ENCODE results near the gene RNF14. TPM values are rescaled to one million over a fixed set of nuclear protein-coding genes. Genes with fewer than 3 reads are reported as not detected.

Gene RNF14
- total and polyA plus RNA-seq, 2 of the 8 experiments (the other 6 are each of a cell fraction or from before 2014, with no cell fraction given): 4.7 to 20.2 TPM

DNA sequence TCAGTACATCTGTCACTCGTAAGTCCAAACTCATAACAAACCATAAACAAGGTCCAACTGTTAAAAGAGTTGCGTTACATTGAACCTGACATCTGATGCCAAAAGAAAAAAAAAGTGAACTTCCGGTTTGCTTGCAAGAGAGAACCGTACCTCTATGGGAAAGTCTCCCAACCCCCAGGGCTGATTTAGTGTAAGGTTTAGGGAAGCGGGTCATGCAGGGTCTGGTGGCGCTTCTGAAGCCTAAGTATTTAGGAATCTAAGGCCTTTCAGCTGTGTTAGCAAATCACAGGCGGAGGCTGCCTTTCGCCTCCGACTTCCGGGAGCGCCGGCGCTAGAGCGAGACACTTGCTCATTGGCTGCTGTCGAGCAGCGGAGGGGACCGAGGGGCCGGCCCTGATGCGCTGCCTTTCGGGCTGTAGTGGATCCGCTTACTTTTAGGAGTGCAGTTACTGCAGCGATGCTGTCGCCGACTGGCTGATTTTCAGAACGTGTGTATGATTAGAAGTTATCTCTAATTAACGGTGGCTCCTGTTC, 55.9 kb downstream of the RNF14 start:
- H3K23ac ChIP-seq (ENCODE audit: insufficient read length): no peak overlapping the region
- no peak overlapping the region for H2AK5ac ChIP-seq (ENCODE audit: low read depth, low read length)
- no peak overlapping the region for H3K4ac ChIP-seq (replicated peaks; ENCODE audit: insufficient read length, low read depth, low read length)
- no peaks in the 10 kb centered on the region for H3K4me1 ChIP-seq (replicated peaks in 1 of 4; ENCODE audit: control insufficient read depth in 3 of 4, insufficient read depth in 4 of 4, low read length in 3 of 4)
- no peak overlapping the region for H3K56ac ChIP-seq (replicated peaks; ENCODE audit: insufficient read length, low read depth, low read length)
- no peak overlapping the region for H3K27ac ChIP-seq (ENCODE audit: low read depth, low read length)
- H3K23me2 ChIP-seq (ENCODE audit: low read depth, low read length): peaks cover 4% of the 10 kb centered on the region
- FAIRE-seq: peak; percentile 94
- H3K4me2 ChIP-seq (ENCODE audit: insufficient read depth in 1 of 2, low read depth in 2 of 2, low read length in 2 of 2): peak overlapping the region; percentile 73 to 82
- peak; percentile 77 to 84 for DNase-seq (ENCODE audit: low read depth in 1 of 2, low spot score in 2 of 2)
- H2AFZ ChIP-seq (ENCODE audit: low read length): peak overlapping the region; percentile 87
- H4K5ac ChIP-seq (ENCODE audit: insufficient read length, low read depth, low read length): peak overlapping the region; percentile 81
- no peak overlapping the region for H2BK20ac ChIP-seq (ENCODE audit: low read length)
- H2BK12ac ChIP-seq (ENCODE audit: low read depth, low read length): no peak overlapping the region
- no peak overlapping the region for H3K14ac ChIP-seq (ENCODE audit: insufficient read length)
- H2BK120ac ChIP-seq (replicated peaks; ENCODE audit: low read depth, low read length): no peak overlapping the region
- H4K20me1 ChIP-seq (replicated peaks in 1 of 2; ENCODE audit: control insufficient read depth in 1 of 2, insufficient read depth in 2 of 2, low read length in 2 of 2): no peaks in the 10 kb centered on the region
- peak overlapping the region; percentile 10 to 65 (median 56) for H3K4me3 ChIP-seq (ENCODE audit: extremely low read depth in 1 of 4, insufficient read depth in 2 of 4, low read depth in 3 of 4, low read length in 4 of 4)
- H2BK15ac ChIP-seq (ENCODE audit: low read length): no peak overlapping the region
- CTCF ChIA-PET (ENCODE audit: partially characterized antibody): interaction anchor here (1.2 to 2.5 kb wide), 3 partner anchors 10 to 25 kb away, joined by 3 to 14 read pairs (median 5); no protein-coding TSS in a partner anchor
- 2% methylated on average over 26 of the region's 26 CpGs; no CpG with 5 or more reads in 1 of the 2 experiments for WGBS, 2 experiments (ENCODE audit: extremely low coverage in 1 of 2, insufficient coverage in 1 of 2, insufficient read length in 1 of 2, insufficient replicate concordance in 2 of 2, low coverage in 1 of 2, low lambda C conversion rate in 2 of 2, missing lambda C conversion rate in 1 of 2)
- 0 out of 2 replicates have a peak overlapping the region, but pooled peaks have one; percentile 4 for H3K18ac ChIP-seq (ENCODE audit: extremely low read depth, low read length)
- H2BK5ac ChIP-seq (ENCODE audit: low read depth, low read length): no peak overlapping the region; the same call in 1 of the 2 replicates
- no peaks in the 10 kb centered on the region for H3K27me3 ChIP-seq (replicated peaks in 1 of 4; ENCODE audit: control insufficient read depth in 3 of 4, extremely low read depth in 1 of 4, insufficient read depth in 3 of 4, low read length in 3 of 4)
- H3K79me2 ChIP-seq (ENCODE audit: control insufficient read depth in 1 of 2, insufficient read depth in 2 of 2, low read length in 2 of 2): no peaks in the 10 kb centered on the region
- H3K36me3 ChIP-seq (ENCODE audit: control insufficient read depth in 2 of 4, insufficient read depth in 4 of 4, low read length in 3 of 4): no peaks in the 10 kb centered on the region
- H4K8ac ChIP-seq (ENCODE audit: extremely low read depth, insufficient read depth, low read length): no peak overlapping the region; the same call in 1 of the 2 replicates
- POLR2A ChIA-PET (ENCODE audit: partially characterized antibody): interaction anchor here (1.0 to 1.1 kb wide), 2 partner anchors 12 to 80 kb away, joined by 4 read pairs; partner anchors contain the start of gene GNPDA1
- no peak overlapping the region for H4K91ac ChIP-seq (replicated peaks; ENCODE audit: insufficient read length, low read length)
- H3K79me1 ChIP-seq (ENCODE audit: low read depth, low read length): no peaks in the 10 kb centered on the region
- peaks cover 0 to 3% of the 10 kb centered on the region in 2 experiments; a peak in 1 of 4 replicates for H3K9me3 ChIP-seq (ENCODE audit: insufficient read depth in 2 of 2, low read depth in 1 of 2, low read length in 1 of 2)
- H3K9ac ChIP-seq (replicated peaks in 1 of 4; ENCODE audit: extremely low read depth in 1 of 4, low read depth in 3 of 4, low read length in 3 of 4): peak overlapping the region in 1 of 4 experiments; percentile 54; a peak in 1 of 7 replicates
- TF ChIP-seq EGR1 (IDR thresholded peaks at IDR 0.05; ENCODE audit: borderline replicate concordance, low read depth, low read length): 0 out of 2 replicates have a peak, but pooled peaks have one; percentile 30
- TF ChIP-seq, protein P1, sequence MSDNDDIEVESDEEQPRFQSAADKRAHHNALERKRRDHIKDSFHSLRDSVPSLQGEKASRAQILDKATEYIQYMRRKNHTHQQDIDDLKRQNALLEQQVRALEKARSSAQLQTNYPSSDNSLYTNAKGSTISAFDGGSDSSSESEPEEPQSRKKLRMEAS (IDR thresholded peaks at IDR 0.05): no peak
- TF ChIP-seq RXRA (IDR thresholded peaks at IDR 0.05; ENCODE audit: insufficient read depth, low read depth, low read length): no peak
- TF ChIP-seq, protein P2, sequence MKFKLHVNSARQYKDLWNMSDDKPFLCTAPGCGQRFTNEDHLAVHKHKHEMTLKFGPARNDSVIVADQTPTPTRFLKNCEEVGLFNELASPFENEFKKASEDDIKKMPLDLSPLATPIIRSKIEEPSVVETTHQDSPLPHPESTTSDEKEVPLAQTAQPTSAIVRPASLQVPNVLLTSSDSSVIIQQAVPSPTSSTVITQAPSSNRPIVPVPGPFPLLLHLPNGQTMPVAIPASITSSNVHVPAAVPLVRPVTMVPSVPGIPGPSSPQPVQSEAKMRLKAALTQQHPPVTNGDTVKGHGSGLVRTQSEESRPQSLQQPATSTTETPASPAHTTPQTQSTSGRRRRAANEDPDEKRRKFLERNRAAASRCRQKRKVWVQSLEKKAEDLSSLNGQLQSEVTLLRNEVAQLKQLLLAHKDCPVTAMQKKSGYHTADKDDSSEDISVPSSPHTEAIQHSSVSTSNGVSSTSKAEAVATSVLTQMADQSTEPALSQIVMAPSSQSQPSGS (IDR thresholded peaks at IDR 0.05; ENCODE audit: low read length): no peak
- TF ChIP-seq, protein P3, sequence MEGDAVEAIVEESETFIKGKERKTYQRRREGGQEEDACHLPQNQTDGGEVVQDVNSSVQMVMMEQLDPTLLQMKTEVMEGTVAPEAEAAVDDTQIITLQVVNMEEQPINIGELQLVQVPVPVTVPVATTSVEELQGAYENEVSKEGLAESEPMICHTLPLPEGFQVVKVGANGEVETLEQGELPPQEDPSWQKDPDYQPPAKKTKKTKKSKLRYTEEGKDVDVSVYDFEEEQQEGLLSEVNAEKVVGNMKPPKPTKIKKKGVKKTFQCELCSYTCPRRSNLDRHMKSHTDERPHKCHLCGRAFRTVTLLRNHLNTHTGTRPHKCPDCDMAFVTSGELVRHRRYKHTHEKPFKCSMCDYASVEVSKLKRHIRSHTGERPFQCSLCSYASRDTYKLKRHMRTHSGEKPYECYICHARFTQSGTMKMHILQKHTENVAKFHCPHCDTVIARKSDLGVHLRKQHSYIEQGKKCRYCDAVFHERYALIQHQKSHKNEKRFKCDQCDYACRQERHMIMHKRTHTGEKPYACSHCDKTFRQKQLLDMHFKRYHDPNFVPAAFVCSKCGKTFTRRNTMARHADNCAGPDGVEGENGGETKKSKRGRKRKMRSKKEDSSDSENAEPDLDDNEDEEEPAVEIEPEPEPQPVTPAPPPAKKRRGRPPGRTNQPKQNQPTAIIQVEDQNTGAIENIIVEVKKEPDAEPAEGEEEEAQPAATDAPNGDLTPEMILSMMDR (IDR thresholded peaks at IDR 0.05; ENCODE audit: control extremely low read depth in 1 of 3, insufficient read depth in 1 of 3, low read depth in 1 of 3, low read length in 3 of 3): peak in 1 of 3 experiments; percentile 13; a peak in 1 of 4 replicates

Data from H1 (cell line).